ENCODE measurements around the gene SHC4. TPM values are rescaled to one million over a fixed set of nuclear protein-coding genes. Genes with fewer than 3 reads are reported as not detected.

SHC4 gene
- polyA plus RNA-seq, 1 of the 3 experiments (the other 2 are of a cell fraction), result 1.6 TPM

DNA sequence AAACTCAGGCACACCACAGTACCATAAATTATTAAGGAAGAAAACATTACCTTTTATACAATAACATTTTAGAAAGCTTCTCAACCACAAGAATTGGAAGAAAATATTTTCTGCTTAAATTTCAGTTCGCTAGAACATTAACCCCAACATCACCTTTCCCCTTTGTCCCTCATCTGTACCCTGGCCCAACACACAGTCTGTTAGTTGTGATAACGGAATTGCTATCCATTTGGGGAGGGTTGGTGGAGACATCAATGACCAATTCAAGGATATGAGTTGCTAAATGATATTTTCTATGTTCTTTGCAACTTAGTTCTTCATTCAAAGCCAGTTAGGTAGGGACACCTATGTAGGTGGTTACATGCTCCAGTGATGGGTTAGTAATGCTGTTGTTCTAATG, 80.0 kb downstream of the SHC4 start:
- H4K20me1 ChIP-seq (ENCODE audit: insufficient read depth), result peaks cover 17% of the 10 kb centered on the region
- H3K4me3 ChIP-seq (ENCODE audit: low read depth in 2 of 2, low read length in 1 of 2), result no peak overlapping the region
- no peak overlapping the region for H3K9ac ChIP-seq
- no peaks in the 10 kb centered on the region for H3K9me2 ChIP-seq
- WGBS (ENCODE audit: low lambda C conversion rate), result 77% methylated on average over 2 of the region's 2 CpGs
- DNase-seq, result no peak
- H3F3A ChIP-seq (replicated peaks; ENCODE audit: insufficient read depth), result peaks cover 12% of the 10 kb centered on the region
- ChIA-PET POLR2A (no interaction called here), CTCF (no interaction called here)
- TF ChIP-seq SMC3 (IDR thresholded peaks at IDR 0.05; ENCODE audit: low read depth, low read length), result no peak
- TF ChIP-seq MEF2A (IDR thresholded peaks at IDR 0.05; ENCODE audit: borderline replicate concordance, low read depth), result no peak
- TF ChIP-seq ELF1 (IDR thresholded peaks at IDR 0.05), result no peak
- TF ChIP-seq, protein P1, sequence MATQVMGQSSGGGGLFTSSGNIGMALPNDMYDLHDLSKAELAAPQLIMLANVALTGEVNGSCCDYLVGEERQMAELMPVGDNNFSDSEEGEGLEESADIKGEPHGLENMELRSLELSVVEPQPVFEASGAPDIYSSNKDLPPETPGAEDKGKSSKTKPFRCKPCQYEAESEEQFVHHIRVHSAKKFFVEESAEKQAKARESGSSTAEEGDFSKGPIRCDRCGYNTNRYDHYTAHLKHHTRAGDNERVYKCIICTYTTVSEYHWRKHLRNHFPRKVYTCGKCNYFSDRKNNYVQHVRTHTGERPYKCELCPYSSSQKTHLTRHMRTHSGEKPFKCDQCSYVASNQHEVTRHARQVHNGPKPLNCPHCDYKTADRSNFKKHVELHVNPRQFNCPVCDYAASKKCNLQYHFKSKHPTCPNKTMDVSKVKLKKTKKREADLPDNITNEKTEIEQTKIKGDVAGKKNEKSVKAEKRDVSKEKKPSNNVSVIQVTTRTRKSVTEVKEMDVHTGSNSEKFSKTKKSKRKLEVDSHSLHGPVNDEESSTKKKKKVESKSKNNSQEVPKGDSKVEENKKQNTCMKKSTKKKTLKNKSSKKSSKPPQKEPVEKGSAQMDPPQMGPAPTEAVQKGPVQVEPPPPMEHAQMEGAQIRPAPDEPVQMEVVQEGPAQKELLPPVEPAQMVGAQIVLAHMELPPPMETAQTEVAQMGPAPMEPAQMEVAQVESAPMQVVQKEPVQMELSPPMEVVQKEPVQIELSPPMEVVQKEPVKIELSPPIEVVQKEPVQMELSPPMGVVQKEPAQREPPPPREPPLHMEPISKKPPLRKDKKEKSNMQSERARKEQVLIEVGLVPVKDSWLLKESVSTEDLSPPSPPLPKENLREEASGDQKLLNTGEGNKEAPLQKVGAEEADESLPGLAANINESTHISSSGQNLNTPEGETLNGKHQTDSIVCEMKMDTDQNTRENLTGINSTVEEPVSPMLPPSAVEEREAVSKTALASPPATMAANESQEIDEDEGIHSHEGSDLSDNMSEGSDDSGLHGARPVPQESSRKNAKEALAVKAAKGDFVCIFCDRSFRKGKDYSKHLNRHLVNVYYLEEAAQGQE (IDR thresholded peaks at IDR 0.05; ENCODE audit: low read depth, low read length), result no peak
- TF ChIP-seq, protein P2, sequence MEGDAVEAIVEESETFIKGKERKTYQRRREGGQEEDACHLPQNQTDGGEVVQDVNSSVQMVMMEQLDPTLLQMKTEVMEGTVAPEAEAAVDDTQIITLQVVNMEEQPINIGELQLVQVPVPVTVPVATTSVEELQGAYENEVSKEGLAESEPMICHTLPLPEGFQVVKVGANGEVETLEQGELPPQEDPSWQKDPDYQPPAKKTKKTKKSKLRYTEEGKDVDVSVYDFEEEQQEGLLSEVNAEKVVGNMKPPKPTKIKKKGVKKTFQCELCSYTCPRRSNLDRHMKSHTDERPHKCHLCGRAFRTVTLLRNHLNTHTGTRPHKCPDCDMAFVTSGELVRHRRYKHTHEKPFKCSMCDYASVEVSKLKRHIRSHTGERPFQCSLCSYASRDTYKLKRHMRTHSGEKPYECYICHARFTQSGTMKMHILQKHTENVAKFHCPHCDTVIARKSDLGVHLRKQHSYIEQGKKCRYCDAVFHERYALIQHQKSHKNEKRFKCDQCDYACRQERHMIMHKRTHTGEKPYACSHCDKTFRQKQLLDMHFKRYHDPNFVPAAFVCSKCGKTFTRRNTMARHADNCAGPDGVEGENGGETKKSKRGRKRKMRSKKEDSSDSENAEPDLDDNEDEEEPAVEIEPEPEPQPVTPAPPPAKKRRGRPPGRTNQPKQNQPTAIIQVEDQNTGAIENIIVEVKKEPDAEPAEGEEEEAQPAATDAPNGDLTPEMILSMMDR (IDR thresholded peaks at IDR 0.05), result no peak
- no peak for TF ChIP-seq NFIC (IDR thresholded peaks at IDR 0.05; ENCODE audit: borderline replicate concordance)
- TF ChIP-seq RAD21 (IDR thresholded peaks at IDR 0.05; ENCODE audit: low read length), result no peak
- TF ChIP-seq, protein P3, sequence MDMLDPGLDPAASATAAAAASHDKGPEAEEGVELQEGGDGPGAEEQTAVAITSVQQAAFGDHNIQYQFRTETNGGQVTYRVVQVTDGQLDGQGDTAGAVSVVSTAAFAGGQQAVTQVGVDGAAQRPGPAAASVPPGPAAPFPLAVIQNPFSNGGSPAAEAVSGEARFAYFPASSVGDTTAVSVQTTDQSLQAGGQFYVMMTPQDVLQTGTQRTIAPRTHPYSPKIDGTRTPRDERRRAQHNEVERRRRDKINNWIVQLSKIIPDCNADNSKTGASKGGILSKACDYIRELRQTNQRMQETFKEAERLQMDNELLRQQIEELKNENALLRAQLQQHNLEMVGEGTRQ (IDR thresholded peaks at IDR 0.05; ENCODE audit: borderline replicate concordance, low read depth, low read length), result no peak
- no peak for TF ChIP-seq CHD2 (IDR thresholded peaks at IDR 0.05; ENCODE audit: low read length, partially characterized antibody)
- TF ChIP-seq, protein P4, sequence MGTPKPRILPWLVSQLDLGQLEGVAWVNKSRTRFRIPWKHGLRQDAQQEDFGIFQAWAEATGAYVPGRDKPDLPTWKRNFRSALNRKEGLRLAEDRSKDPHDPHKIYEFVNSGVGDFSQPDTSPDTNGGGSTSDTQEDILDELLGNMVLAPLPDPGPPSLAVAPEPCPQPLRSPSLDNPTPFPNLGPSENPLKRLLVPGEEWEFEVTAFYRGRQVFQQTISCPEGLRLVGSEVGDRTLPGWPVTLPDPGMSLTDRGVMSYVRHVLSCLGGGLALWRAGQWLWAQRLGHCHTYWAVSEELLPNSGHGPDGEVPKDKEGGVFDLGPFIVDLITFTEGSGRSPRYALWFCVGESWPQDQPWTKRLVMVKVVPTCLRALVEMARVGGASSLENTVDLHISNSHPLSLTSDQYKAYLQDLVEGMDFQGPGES (IDR thresholded peaks at IDR 0.05; ENCODE audit: low read depth, low read length), result no peak
- TF ChIP-seq MXI1 (IDR thresholded peaks at IDR 0.05; ENCODE audit: low read depth, low read length), result no peak
- TF ChIP-seq, protein P5, sequence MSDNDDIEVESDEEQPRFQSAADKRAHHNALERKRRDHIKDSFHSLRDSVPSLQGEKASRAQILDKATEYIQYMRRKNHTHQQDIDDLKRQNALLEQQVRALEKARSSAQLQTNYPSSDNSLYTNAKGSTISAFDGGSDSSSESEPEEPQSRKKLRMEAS (IDR thresholded peaks at IDR 0.05; ENCODE audit: low read depth), result no peak
- TF ChIP-seq YY1 (IDR thresholded peaks at IDR 0.05; ENCODE audit: low read depth), result no peak
- no peak for TF ChIP-seq FOXJ3 (CRISPR knock-in tag; IDR thresholded peaks at IDR 0.05)
- no peak for TF ChIP-seq RCOR1 (IDR thresholded peaks at IDR 0.05; ENCODE audit: low read length)
- TF ChIP-seq FOXM1 (IDR thresholded peaks at IDR 0.05; ENCODE audit: low read depth), result no peak
- TF ChIP-seq EZH2phosphoT487 (IDR thresholded peaks at IDR 0.05; ENCODE audit: borderline replicate concordance, low read depth), result no peak
- no peak for TF ChIP-seq POLR2AphosphoS5 (IDR thresholded peaks at IDR 0.05; ENCODE audit: low read depth, low read length)
- TF ChIP-seq GATA2 (CRISPR knock-in tag; IDR thresholded peaks at IDR 0.05), result no peak
- H3K9me3 ChIP-seq, result no peaks in the 10 kb centered on the region
- peaks cover 24% of the 10 kb centered on the region for H3K79me2 ChIP-seq (ENCODE audit: insufficient read depth)
- peaks cover 4 to 13% of the 10 kb centered on the region in 2 experiments for H3K36me3 ChIP-seq (replicated peaks in 1 of 2; ENCODE audit: control insufficient read depth in 1 of 2, insufficient read depth in 2 of 2, low read length in 1 of 2)
- no peak overlapping the region for H2AFZ ChIP-seq (ENCODE audit: low read depth)
- no peak overlapping the region for H3K27ac ChIP-seq (ENCODE audit: low read depth in 2 of 2, low read length in 1 of 2)
- no peak overlapping the region for H3K4me2 ChIP-seq
- no peaks in the 10 kb centered on the region for H3K27me3 ChIP-seq (ENCODE audit: insufficient read depth)
- peaks cover 12 to 17% of the 10 kb centered on the region in 2 experiments; a peak in 3 of 4 replicates for H3K4me1 ChIP-seq (ENCODE audit: control insufficient read depth in 1 of 2, insufficient read depth in 2 of 2, low read depth in 1 of 2, low read length in 1 of 2)
